Activated naive CD4-positive, alpha-beta T cell treated with Interleukin-2 at 50 U/mL for 16 hours (primary cell): Measurements from ENCODE around the gene EIF3K.
A peak's percentile ranks its signal among the peaks of the same experiment; 100 is the strongest.

Experiments used
- DNase-seq: peaks from one replicate; pipeline ENCODE4 v3.0.0-alpha.2; 2020

The EIF3K gene

DNA sequence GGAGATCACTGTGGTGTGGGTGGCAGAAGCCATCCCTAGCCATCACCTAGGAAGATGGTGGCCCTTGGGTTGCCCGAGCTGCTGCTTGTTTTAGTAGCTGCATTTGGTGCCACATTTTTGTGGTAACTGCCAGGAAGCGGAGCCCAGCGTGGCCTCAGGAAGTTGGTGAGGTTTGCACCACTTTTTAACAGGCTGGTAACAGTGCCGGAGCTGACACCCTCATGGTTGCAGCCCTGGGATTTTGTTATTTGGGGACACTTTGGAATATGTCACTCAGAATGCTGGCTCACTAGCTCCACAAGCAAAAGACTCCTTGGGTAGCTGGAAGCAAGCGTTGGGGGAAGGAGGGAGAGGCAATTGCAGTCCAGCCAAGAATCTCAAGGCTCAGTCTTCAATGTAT, 50.6 kb downstream of the EIF3K start:
- DNase-seq = peak; percentile 27

DNA sequence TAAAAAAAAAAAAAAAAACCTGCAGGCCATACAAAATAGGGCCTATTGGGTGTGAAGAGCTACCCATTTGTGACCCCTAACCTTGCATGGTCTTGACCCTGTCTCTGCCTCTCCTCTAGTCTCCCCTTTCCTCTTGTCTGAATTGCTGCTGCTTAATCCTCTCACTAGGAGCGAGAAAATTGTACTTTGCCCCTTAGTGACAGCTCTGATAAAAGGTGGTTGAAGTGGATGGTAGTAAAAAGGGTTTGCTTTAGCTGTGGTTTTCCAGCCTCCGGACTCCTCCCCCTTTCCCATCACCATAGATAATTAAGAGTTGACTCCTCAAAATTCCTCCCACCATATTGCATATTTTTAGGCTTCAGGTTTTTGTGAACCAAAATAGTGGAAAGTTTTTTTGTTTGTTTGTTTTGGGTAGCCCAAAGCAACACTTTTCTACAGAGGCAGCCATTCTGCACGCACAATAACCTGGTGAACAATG, 52.0 kb downstream of the EIF3K start:
- no peak for DNase-seq

DNA sequence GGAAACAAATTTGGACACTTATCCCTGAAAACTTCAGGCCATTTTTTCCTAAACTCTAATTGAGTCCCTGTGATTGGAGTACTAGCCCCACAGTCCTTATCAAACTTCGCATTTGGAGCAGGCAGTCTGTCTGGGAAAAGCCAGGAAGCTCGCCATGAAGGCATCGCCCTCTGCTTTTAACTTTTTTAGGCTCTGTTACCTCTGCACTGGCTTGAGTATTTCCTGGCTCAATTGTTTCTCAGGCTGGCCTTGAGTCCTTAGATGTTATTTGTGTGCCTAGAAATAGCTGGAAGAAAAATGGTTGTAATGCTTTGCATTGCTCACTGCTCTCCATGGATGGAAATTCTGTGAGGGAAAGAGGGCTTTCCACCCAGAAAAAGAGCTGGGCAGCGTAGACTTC, 52.7 kb downstream of the EIF3K start:
- no peak for DNase-seq

DNA sequence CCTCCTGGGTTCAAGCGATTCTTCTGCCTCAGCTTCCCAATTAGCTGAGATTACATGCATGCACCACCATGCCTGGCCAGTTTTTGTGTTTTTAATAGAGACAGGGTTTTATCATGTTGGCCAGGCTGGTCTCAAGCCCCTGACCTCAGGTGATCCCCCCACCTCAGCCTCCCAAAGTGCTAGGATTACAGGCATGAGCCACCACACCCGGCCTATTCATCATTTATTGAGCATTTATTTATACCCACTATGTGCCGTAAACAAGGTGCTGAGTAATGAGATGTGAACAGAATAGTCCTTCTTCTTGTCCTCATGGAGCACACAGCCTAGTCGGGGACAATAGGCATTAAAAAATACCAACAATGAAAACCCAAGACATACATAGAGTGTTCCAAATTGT, 54.0 kb downstream of the EIF3K start:
- DNase-seq = no peak

DNA sequence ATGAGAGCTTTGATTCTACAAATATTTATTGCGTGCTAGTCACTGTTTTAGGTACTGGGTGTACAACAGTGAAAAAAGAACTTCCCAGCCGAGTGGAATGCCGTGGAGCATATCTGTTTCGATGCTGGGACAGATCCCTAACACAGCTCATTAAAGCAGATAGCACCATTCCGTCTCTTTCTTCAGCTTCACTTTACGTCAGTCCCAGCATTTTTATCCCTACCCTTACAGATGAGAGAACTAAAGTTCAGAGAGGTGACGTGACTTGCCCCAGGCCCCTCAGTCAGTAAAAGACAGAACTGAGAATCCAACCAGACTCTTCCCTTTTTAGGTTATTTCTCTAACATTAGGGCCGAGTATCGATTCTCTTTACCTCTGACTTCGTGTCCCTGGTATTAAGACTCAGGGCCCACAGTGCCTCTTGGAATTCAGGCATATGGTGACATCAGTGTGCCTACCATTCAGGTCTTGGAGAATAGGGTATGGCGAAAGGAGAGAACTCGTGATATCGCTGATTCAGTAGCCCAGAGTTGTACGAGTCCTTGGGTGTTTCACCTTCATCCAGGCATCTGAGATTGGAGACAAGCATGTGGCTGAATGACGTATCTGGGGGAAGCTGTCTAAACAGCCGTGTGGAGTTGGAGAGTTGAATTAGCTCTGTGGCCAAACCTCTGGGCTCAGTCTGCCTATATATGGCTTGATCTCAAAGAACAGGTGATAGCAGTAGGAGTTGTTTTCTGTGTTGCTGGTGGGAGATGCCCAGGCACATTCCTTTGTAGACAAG, 55.6 kb downstream of the EIF3K start:
- DNase-seq = no peak

DNA sequence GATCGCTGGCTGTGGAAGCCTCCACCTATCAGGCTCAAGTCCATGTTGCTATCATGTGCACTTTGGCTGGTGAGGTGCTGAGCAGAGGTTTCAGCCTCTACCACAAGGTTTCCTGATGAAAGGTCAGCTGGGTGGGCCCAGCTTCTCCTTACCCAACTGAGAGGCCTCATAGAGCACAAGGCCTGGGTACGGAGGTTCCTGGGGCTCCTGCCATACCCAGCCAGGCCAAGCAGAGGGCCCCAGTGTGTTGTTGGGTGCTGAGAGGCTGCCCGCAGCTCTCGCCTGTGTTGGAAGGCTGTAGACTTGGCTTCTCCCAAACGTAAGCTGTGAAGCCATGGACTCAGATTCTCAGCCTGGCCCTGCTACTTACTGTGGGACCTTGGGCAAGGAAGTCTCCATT, 56.6 kb downstream of the EIF3K start:
- DNase-seq = no peak

DNA sequence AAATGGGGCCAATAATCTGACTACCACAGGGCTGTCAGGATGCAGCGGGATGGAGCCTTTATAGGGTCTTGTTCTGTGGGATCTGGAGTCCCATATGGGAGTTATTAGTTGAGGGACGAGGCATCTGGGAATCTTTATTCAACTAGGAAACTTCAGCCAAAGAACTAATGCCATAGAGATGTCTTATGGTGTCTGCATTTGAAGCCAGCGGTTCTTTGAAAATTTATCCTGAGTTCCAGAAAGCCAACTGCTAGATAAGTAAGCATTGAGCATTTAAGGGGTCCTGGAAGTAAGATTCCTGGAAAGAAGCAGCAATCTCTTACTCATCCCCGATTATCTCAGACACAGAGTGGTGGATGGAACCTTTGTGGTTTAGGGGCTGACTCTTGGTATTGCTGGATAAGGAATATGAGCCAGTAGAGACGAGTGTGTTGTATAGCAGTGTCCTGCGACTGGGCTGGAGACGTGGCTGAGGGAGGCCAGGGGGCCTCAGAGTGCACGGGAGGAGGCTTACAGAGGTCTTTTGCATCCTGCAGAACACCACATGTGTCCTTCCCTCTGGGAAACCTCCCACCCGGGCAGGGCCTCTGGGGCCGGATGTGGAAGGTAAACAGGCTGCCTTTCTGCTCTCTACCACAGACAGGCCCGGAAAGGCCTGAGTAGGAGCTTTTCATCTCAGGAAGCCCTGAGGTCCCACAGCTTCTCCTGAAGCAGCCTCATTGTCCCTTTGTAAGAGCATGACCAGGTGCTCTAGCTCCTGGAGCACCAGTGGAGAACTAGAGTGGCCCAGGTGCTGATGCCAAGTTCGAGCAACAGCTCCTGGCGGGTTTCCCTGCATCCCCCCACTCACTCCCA, 57.3 kb downstream of the EIF3K start:
- no peak for DNase-seq

DNA sequence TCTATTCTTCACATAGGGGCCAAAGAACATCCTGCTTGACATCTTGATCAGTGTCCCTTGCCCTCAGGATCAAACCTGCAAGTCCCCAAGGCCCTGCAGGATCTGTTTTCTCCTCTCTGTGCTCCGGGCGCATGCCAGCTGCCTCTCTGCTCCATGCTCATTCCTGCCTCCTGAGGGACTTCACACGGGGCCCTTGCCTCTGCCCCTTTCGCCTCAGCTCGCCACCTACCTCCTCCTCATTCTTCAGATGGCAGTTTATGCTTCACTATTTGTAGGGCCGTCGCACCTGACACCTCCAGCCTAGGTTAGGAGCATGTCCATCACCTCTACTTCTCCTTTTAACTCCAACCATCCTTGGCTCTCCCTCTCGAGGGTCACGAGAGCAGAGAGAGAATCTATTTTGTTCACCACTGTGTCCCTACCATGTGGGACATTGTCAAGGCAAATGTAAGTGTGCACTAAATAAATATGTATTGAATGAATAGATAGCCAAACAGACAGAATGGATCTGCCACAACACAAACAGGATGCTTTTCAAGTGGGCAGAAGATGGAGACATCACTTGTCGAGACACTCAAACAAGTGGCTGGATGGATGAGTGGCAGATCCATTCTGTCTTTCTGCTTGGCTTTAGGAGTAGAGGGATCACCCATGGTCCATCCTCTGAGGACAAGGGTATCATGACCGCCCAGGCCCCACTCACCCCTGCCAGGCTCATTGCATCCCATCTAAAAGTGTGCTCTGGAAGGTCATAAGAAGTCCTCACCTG, 58.1 kb downstream of the EIF3K start:
- DNase-seq = no peak

DNA sequence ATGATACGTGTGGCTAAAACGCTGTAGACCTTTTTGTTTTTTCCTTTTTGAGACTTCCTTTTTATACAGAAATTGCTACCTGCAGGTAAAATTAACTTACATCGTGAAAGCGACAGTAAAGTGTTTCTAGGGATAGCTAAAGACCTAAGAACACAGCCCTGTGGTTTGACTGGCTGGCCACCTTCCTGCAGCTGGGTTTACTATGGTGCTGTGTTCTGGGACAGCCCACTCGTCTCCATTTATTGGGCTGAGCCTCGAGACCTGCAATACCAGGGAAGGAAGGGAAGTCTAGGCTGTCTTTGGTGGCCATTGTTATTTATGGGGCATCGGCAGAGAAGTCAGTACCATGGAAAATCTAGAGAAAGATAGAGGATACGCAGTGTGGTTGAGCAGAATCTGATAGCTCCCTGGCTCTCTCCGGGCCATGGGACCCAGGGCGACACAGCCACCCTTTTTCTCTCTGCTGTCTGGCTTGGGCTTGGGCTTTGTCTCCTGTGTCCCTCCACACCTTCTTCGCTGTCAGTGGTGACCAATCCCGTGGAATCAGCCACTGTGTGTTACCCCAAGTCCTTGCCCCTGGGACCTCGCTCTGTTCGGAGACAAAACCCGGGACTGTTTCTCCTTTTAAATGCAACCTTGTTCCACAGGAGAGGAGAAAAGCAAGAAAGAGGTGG, 59.4 kb downstream of the EIF3K start:
- no peak for DNase-seq

DNA sequence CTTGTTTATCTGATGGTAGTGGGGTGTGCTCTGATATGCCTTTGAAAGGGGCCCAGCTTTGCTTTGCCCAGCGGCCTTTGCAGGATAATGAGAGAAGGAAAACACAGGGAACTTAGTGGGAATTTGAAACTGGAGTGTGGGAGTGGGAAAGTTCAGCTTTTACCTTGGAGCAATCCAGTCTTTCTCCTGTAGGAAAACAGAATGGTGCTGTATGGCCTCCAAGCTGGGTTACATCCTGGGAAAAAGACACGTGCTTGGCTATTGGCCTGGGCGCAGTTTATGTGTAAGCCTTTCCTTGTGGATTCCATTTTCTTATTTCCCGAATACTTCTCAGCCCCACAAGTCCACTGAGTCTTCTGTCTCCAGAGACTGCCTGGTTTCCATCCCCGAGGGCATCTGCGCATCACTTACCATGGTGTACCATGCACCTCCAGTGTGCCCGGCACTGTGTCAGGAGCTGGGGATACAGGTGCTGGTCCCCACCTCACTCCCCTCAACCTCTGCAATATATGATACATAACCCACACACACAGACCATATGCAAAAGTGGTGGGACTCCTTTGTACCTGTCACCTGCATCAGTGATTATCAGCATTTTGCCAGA, 60.0 kb downstream of the EIF3K start:
- no peak for DNase-seq

DNA sequence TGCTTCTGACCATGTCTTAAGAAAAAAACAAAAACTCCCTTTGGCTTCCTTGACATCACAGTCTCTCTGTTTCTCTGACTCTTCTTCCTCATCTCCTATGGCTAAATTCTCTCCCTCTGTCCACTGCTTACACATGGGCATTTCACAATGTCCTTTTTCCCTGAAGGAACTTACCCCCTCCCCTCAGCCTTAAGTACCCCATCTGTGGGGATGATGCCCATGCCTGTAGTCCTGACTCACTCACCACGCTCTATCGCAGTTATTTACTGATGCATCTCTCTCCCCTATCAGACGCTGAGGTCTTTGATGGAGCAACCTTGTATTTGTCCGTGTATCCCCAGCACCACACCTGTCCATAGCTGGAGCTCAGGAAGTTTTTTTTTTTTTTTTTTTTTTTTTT, 60.9 kb downstream of the EIF3K start:
- no peak for DNase-seq

DNA sequence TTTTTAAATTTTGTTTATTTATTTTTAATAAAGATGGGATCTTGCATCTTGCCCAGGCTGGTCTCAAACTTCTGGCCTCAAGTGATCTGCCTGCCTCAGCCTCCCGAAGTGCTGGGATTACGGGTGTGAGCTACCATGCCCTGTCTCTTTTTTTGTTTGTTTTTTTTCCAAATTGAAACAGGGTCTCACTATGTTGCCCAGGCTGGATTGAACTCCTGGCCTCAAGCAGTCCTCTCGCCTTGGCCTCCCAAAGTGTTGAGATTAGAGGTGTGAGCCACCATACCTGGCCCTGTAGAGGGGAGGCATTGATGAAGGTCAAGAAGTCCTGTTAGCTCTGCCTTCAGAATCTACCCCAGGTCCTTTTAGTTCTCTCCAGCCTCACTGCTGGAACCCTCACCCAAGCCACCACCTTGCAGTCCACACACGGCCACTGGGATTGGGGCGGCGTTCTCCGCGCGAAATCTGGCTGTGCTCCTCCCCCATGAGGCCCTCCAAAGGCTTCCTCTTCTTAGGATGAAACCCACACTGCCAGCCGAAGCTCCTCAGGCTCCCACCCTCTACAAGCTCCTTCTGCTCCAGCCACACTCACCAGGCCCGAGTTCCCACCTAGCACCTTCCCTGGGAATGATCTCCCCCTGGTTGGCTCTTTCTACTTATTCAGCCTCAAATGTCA, 63.3 kb downstream of the EIF3K start:
- no peak for DNase-seq

DNA sequence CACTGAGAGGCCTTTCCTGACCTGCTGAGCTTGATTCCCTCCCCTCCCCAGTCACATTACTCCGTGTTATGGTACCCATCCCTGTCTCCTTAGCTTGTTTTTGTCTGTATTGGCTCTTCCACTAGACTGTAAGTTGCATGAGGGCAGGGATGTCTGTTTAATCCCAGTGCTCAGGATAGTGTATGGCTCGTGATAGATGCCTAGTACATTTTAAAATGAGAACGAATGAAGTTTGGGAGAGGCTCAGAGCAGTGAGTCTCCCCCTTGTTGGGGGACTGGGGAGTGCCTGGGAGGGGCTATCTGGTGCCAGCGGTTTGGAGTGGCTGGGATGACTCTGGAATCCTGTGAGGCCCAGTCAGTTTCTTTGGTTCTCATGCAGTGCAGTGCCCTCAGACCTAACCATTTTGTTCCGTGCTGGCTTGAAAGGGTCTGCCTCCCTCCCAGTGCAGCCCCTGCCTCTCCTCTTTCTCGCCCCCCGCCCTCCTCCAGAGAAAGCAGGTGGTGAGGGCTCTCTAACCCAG, 63.9 kb downstream of the EIF3K start:
- no peak for DNase-seq

DNA sequence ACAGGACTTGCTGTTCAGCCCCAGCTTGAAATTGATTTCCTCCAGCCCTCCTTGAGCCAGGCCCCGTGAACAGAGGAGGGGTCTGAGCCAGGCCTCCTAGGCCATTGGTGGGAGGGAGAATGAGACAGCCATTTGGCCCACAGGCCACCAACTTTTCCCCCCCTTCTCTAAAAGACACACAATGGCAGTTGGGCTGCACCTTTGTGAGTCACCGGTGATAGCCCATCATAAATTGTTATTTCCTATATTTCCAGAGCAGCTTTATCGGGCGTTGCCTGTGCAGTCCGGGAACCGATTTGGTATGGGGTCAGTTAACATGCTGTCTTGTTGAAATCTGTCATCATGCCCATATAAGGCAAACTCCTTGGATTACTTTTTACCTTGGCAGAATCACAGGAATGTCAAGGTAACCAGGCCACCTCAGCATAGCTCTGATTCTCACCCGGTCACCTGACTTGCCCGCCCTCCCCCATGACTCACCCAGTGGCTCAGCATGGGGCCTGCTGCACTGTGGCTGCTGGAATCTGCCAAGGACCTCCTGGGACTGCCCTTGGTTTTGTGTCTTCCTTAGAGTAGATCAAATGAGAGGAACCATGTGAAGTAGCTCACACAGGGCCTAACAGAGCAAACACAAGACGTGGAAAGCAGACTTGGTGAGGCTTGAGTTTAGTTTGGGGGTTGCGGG, 64.5 kb downstream of the EIF3K start:
- peak; percentile 71 for DNase-seq

DNA sequence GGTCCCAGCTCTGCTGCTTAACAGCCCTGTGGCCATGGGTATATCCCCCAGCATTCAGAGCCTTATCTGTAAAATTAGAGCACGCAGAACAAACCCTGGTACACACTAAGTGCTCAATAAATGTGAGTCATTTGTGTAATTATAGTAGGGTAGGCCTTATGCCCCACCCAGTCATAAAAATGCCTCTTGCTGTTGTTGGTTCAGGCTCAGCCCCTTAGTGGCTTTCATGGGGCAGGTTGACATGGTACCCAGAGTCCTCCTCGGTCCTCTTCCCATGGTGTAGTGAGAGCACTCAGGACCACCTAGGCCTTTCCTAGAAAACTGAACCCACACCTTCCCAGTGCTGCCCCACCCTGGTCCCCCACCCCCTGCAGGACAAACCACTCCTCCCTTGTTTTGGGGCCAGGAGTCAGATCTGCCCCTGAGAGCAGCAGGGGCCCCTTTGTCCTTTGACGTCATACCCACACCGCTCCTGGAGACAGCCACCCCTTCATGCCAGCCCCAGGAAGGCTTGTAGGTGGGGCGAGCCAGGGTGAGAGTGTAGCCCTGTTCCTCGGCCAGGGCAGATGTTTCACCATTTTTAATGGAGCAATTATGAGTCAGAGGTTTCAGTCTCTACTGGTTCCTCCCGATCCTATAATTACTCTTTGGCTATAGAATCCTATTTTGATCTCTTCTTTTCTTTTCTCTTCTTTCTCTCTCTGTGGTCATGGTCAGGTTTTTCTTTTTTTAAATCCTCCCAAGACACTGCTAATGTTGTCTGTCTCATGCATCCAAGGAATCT, 65.3 kb downstream of the EIF3K start:
- peak; percentile 42 for DNase-seq

DNA sequence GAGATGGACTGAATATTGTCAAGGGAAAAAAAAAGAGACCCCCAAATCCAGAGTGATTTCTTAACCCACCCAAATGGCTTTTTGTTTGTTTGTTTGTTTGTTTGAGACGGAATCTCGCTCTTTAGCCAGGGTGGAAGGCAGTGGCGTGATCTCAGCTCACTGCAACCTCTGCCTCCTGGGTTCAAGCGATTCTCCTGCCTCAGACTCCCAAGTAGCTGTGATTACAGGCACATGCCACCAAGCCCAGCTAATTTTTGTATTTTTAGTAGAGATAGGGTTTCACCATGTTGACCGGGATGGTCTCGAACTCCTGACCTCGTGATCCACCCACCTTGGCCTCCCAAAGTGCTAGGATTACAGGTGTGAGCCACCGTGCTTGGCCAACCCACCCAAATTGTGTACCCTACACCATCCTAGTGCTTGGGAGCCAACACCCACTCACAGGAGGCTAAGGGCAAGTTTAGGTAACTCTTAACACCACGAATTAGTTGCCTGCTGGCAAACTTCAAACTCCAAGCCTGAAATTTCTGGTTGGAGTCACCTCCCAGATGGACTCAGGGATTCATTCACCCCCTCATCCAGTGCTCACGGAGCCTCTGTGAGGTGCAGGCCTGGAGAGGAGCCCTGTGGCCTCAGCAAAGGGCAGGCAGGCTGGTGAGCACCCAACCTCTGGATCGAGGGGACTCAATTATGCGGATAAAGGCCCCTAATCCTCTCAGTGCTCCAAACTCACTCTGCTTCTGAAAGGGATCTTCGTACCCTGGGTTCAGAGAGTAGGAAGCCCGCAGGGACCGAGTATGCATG, 66.1 kb downstream of the EIF3K start:
- no peak for DNase-seq

DNA sequence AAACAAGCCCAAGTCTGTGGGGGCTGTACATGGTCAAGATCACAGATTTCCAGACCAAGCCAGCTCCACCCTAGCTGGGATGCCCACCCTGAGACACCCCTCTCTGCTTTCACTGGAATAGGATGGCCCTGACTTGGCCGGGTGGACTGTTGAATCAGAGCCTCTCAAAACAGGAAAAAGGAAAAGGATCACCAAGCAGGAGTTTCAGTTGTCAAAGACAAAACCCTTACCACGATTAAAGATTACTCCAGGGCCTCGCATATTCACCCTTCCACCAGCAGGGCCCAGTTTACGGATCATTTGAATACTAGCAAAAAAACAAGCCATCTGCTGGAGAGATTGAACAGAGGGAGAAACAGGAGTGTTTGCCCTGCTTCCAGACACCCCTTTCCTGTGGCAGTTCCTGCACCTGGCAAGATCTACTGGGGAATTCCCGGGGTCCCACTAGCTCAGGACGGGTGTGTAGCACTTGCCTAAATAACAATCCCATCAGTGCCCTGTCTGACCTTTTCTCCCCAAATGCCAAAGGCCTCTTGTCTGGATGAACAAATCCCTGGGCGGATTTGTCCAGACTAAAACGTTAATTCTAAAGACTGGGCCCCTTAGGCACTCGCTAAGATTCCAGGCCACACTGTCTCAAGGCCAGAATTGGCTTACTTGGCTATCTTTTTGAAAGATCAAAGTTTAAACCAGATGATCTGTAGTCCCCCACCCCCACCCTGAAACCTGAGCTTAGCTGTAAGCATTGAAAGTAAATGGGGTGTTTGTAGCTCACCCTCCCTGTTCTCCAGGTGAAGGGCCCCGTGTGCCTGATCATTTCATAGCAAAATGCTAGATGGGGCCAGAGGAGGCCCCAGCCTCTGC, 66.9 kb downstream of the EIF3K start:
- no peak for DNase-seq

DNA sequence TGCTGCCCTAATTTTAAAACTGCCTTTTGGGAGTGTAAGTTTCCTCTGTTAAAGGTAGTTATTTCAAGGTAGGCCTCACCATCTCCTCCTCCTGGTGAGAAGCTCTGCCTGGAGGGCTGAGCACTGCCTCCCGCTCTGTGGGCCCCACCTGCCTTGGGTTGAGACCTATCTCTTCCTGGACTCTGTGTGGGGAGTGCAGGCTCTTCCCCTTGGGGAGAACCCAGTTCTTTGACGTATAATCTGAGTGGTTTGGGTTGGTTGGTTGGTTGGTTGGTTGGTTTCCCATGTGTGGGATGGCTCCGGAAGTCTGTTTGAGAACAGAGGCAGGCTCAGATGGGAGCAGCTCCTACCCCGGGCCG, 67.5 kb downstream of the EIF3K start:
- peak; percentile 43 for DNase-seq
